K562 (cell line): ENCODE results near the gene PTPRT.

Source experiments
- CBX5 ChIP-seq: IDR thresholded peaks from 2 replicates; pipeline ENCODE4 v1.6.1; 2014; ENCODE audit warnings: low read depth, borderline replicate concordance
- CTCF ChIP-seq, 3 experiments: IDR thresholded peaks in 2 of 3; conservative IDR thresholded peaks in 1 of 3; 2 replicates each; pipeline ENCODE4 v1.5.1; 2011 to 2012; ENCODE audit warnings: low read length in 3 of 3, mild to moderate bottlenecking in 3 of 3, control low read depth in 2 of 3, improper control_type of control experiment in 1 of 3, inconsistent platforms in 1 of 3, low read depth in 1 of 3, mixed read lengths in 1 of 3, moderate library complexity in 1 of 3; ENCODE audit not compliant: insufficient read depth in 2 of 3
- ESRRA ChIP-seq: fragments of 450-650 bp; IDR thresholded peaks from 2 replicates; pipeline ENCODE4 v1.6.1; 2014; ENCODE audit warnings: low read depth, mild to moderate bottlenecking, moderate library complexity, borderline replicate concordance
- MGA ChIP-seq: fragments of 450-650 bp; IDR thresholded peaks from 2 replicates; pipeline ENCODE4 v1.6.1; 2016; ENCODE audit warnings: mild to moderate bottlenecking, moderate library complexity
- POLR2A ChIP-seq: fragments of 450-650 bp; conservative IDR thresholded peaks from 2 replicates; pipeline ENCODE4 v1.6.1; 2016

GRCh38 chr20:43029176-43029575 lies 160.5 kb downstream of the PTPRT start:
- TF ChIP-seq CTCF (IDR thresholded peaks at IDR 0.05 in 2 of 3, conservative IDR thresholded peaks at IDR 0.05 in 1 of 3; ENCODE audit: insufficient read depth in 2 of 3, low read depth in 1 of 3, low read length in 3 of 3) (no peak), CBX5 (no peak), MGA (no peak), POLR2A (no peak), ESRRA (no peak)
